HS-5 (cell line): ENCODE measurements around the gene OR2W1.
A peak's percentile ranks its signal among the peaks of the same experiment; 100 is the strongest.

Source experiments
- DNase-seq: peaks from one replicate; pipeline ENCODE4 v3.0.0-alpha.2; 2012; ENCODE audit warnings: low read depth

The OR2W1 gene

GRCh38 chr6:29045075-29045474, at the start of gene OR2W1:
Gene OR2W1 (minus strand): TSS chr6:29045175. CDS start chr6:29045175, 0 bp downstream.
- no peak for DNase-seq

GRCh38 chr6:29092957-29093356, 48.0 kb upstream of the OR2W1 start:
- no peak for DNase-seq

- DNase-seq, result no peak
Measured at GRCh38 chr6:29087213-29087612, 42.2 kb upstream of the OR2W1 start, which contains the start of gene OR2B3. Gene OR2B3 (minus strand): TSS chr6:29087313. CDS start chr6:29087248, 65 bp downstream.

- no peak for DNase-seq
Measured at GRCh38 chr6:29082457-29082856, 37.5 kb upstream of the OR2W1 start.

GRCh38 chr6:29081312-29081711, 36.3 kb upstream of the OR2W1 start:
- no peak for DNase-seq

GRCh38 chr6:29079203-29079602, 34.2 kb upstream of the OR2W1 start:
- DNase-seq, result no peak

- peak; percentile 3 for DNase-seq
Measured at GRCh38 chr6:29071831-29072723, 27.1 kb upstream of the OR2W1 start.

GRCh38 chr6:29051680-29052079, 6.7 kb upstream of the OR2W1 start:
- DNase-seq, result no peak

GRCh38 chr6:29035951-29036350, 9.0 kb downstream of the OR2W1 start:
- no peak for DNase-seq

GRCh38 chr6:29028821-29029220, 16.2 kb downstream of the OR2W1 start:
- DNase-seq, result no peak

GRCh38 chr6:29025927-29026585, 18.9 kb downstream of the OR2W1 start:
- no peak for DNase-seq

- DNase-seq, result no peak
Measured at GRCh38 chr6:29021434-29021833, 23.5 kb downstream of the OR2W1 start.

GRCh38 chr6:29019629-29020028, 25.3 kb downstream of the OR2W1 start:
- DNase-seq, result no peak

GRCh38 chr6:29017428-29017802, 27.6 kb downstream of the OR2W1 start:
- no peak for DNase-seq

GRCh38 chr6:29016559-29017427, 28.2 kb downstream of the OR2W1 start:
- DNase-seq, result peak; percentile 58

GRCh38 chr6:29014729-29015608, 30.0 kb downstream of the OR2W1 start:
- no peak for DNase-seq

- DNase-seq, result no peak
Measured at GRCh38 chr6:29011276-29011734, 33.7 kb downstream of the OR2W1 start.

GRCh38 chr6:29009358-29009757, 35.6 kb downstream of the OR2W1 start:
- DNase-seq, result no peak

- no peak for DNase-seq
Measured at GRCh38 chr6:29008089-29008488, 36.9 kb downstream of the OR2W1 start.

- peak; percentile 48 for DNase-seq
Measured at GRCh38 chr6:29005183-29005885, 39.6 kb downstream of the OR2W1 start, which contains the start of gene ZNF311. Gene ZNF311 (minus strand): TSS chr6:29005315. CDS start chr6:29003954, 1,361 bp downstream.
